ENCODE results near the gene DAZAP2. TPM values are rescaled to one million over a fixed set of nuclear protein-coding genes. Genes with fewer than 3 reads are reported as not detected.
"Not testable (repeated sequence)": the region's sequence is repeated elsewhere in the genome, so short reads cannot be mapped to it uniquely, and the experiment has no call there.

The DAZAP2 gene
- total RNA-seq, 1 donor from 2014 or later = 106 TPM

GRCh38 chr12:51217133-51217967 lies 21.3 kb upstream of the DAZAP2 start:
- peak; percentile 42 for TF ChIP-seq CTCF (IDR thresholded peaks at IDR 0.05; ENCODE audit: unreplicated experiment)
- Mint-ChIP-seq H3K36me3 (ENCODE audit: insufficient read depth) (no peaks in the 10 kb centered on the region), H3K27ac (no peak overlapping the region), H3K4me1 (ENCODE audit: low read depth) (peaks cover 12% of the 10 kb centered on the region), H3K27me3 (no peaks in the 10 kb centered on the region), H3K4me3 (ENCODE audit: low read depth) (peak overlapping the region; percentile 76), H3K9me3 (ENCODE audit: low read depth) (no peaks in the 10 kb centered on the region)
- DNase-seq (ENCODE audit: low spot score, unreplicated experiment) = peak; percentile 52

- Mint-ChIP-seq H3K4me3 (ENCODE audit: low read depth) (peak within 1 kb of the TSS; percentile 76), H3K9me3 (ENCODE audit: low read depth) (no peaks in the 10 kb centered on the region), H3K4me1 (ENCODE audit: low read depth) (peaks cover 12% of the 10 kb centered on the region), H3K36me3 (ENCODE audit: insufficient read depth) (no peaks in the 10 kb centered on the region), H3K27me3 (no peaks in the 10 kb centered on the region), H3K27ac (peak within 1 kb of the TSS; percentile 96)
- peak; percentile 63 for TF ChIP-seq CTCF (IDR thresholded peaks at IDR 0.05; ENCODE audit: unreplicated experiment)
- DNase-seq (ENCODE audit: low spot score, unreplicated experiment) = peak; percentile 66
These were observed 20.5 kb upstream of the DAZAP2 start, which contains the start of gene POU6F1 for GRCh38 chr12:51217968-51218606. POU6F1 (minus strand) TSS chr12:51218062; CDS start chr12:51206836, 11,226 bp downstream.

- Mint-ChIP-seq H3K27ac (peak overlapping the region; percentile 96), H3K4me3 (ENCODE audit: low read depth) (peak overlapping the region; percentile 66), H3K36me3 (ENCODE audit: insufficient read depth) (no peaks in the 10 kb centered on the region), H3K27me3 (no peaks in the 10 kb centered on the region), H3K4me1 (ENCODE audit: low read depth) (peaks cover 12% of the 10 kb centered on the region), H3K9me3 (ENCODE audit: low read depth) (no peaks in the 10 kb centered on the region)
- peak; percentile 20 for TF ChIP-seq CTCF (IDR thresholded peaks at IDR 0.05; ENCODE audit: unreplicated experiment)
- peak; percentile 15 for DNase-seq (ENCODE audit: low spot score, unreplicated experiment)
These were observed 19.9 kb upstream of the DAZAP2 start for GRCh38 chr12:51218607-51219161.

GRCh38 chr12:51219322-51219721 lies 19.3 kb upstream of the DAZAP2 start:
- Mint-ChIP-seq H3K4me3 (ENCODE audit: low read depth) (peak overlapping the region; percentile 10), H3K4me1 (ENCODE audit: low read depth) (peaks cover 12% of the 10 kb centered on the region), H3K9me3 (ENCODE audit: low read depth) (no peaks in the 10 kb centered on the region), H3K27ac (peak overlapping the region; percentile 71), H3K27me3 (no peaks in the 10 kb centered on the region), H3K36me3 (ENCODE audit: insufficient read depth) (no peaks in the 10 kb centered on the region)
- no peak for DNase-seq (ENCODE audit: low spot score, unreplicated experiment)
- TF ChIP-seq CTCF (IDR thresholded peaks at IDR 0.05; ENCODE audit: unreplicated experiment) = no peak

- H3K9me3 Mint-ChIP-seq (ENCODE audit: low read depth); H3K36me3 Mint-ChIP-seq (ENCODE audit: insufficient read depth); H3K4me3 Mint-ChIP-seq (ENCODE audit: low read depth); H3K27me3 Mint-ChIP-seq; DNase-seq (ENCODE audit: low spot score, unreplicated experiment); H3K27ac Mint-ChIP-seq: not testable (repeated sequence)
- H3K4me1 Mint-ChIP-seq (ENCODE audit: low read depth) = peaks cover 12% of the 10 kb centered on the region
These were observed 18.8 kb upstream of the DAZAP2 start for GRCh38 chr12:51219857-51220256.

All from progenitor cell of endocrine pancreas (in vitro differentiated cells).